ENCODE data around the gene SUGCT.

- TF ChIP-seq CTCF (IDR thresholded peaks at IDR 0.05) (no peak), POLR2AphosphoS5 (IDR thresholded peaks at IDR 0.05) (no peak)
Observed at GRCh38 chr7:40502359-40502758, 367.6 kb downstream of the SUGCT start.
